GM19468 (cell line): ENCODE data around the gene SLITRK1.

Experiments used
- ATAC-seq: cut with Tn5 transposase; IDR thresholded peaks from one replicate; pipeline ENCODE4 v1.9.1; 2021; ENCODE audit warnings: mild to moderate bottlenecking, moderate library complexity, moderate number of reproducible peaks; ENCODE audit not compliant: unreplicated experiment; ENCODE audit errors: extremely low read depth

The SLITRK1 gene

GRCh38 chr13:83867708-83868107 lies 14.6 kb downstream of the SLITRK1 start:
- ATAC-seq = no peak

- ATAC-seq = no peak
These were observed 16.8 kb downstream of the SLITRK1 start for GRCh38 chr13:83865161-83866137.

- ATAC-seq = no peak
These were observed 28.5 kb downstream of the SLITRK1 start for GRCh38 chr13:83853771-83854170.

GRCh38 chr13:83845106-83845505 lies 37.2 kb downstream of the SLITRK1 start:
- no peak for ATAC-seq

GRCh38 chr13:83839146-83839545 lies 43.1 kb downstream of the SLITRK1 start:
- ATAC-seq = no peak

GRCh38 chr13:83831796-83832195 lies 50.5 kb downstream of the SLITRK1 start:
- ATAC-seq = no peak

- no peak for ATAC-seq
These were observed 52.5 kb downstream of the SLITRK1 start for GRCh38 chr13:83829810-83830209.

- no peak for ATAC-seq
These were observed 54.9 kb downstream of the SLITRK1 start for GRCh38 chr13:83827338-83827737.
